Mesothelial cell of epicardium (in vitro differentiated cells): ENCODE measurements around the gene PDSS1. TPM values are rescaled to one million over a fixed set of nuclear protein-coding genes. Genes with fewer than 3 reads are reported as not detected.

Experiments used
- DNase-seq, 2 experiments: peaks; one replicate each; pipeline ENCODE4 v3.0.0; 2021; ENCODE audit warnings: low spot score in 2 of 2; ENCODE audit not compliant: unreplicated experiment in 2 of 2
- H3K27ac Mint-ChIP-seq: 2 replicates; pipeline ENCODE4 v1.8.0; 2021; ENCODE audit warnings: mixed read lengths
- H3K27me3 Mint-ChIP-seq: 2 replicates; pipeline ENCODE4 v1.8.0; 2021; ENCODE audit warnings: low read depth, mixed read lengths
- H3K36me3 Mint-ChIP-seq: 2 replicates; pipeline ENCODE4 v1.8.0; 2021; ENCODE audit warnings: mixed read lengths
- H3K4me1 Mint-ChIP-seq: 2 replicates; pipeline ENCODE4 v1.8.0; 2021; ENCODE audit warnings: mixed read lengths
- H3K4me3 Mint-ChIP-seq: 2 replicates; pipeline ENCODE4 v1.8.0; 2021; ENCODE audit warnings: mild to moderate bottlenecking, moderate library complexity, mixed read lengths
- H3K9me3 Mint-ChIP-seq: 2 replicates; pipeline ENCODE4 v1.8.0; 2021; ENCODE audit warnings: mixed read lengths
- total RNA-seq: library from RNA; stranded (reverse); gene quantifications from 3 replicates; pipeline ENCODE4 v1.2.1, GENCODE V29; 2021
- TF ChIP-seq, protein P1 (sequence below): fragments of 200-600 bp; sonication (generic); IDR thresholded peaks from one replicate; pipeline ENCODE4 v1.5.0; 2021; ENCODE audit warnings: antibody characterized with exemption; ENCODE audit not compliant: unreplicated experiment

PDSS1 gene
- total RNA-seq, 1 donor from 2014 or later = 8.7 TPM

- no peak for DNase-seq
- Mint-ChIP-seq H3K4me1 (no peaks in the 10 kb centered on the region), H3K4me3 (no peak overlapping the region), H3K27me3 (no peaks in the 10 kb centered on the region), H3K36me3 (peaks cover 31% of the 10 kb centered on the region), H3K27ac (no peak overlapping the region), H3K9me3 (no peaks in the 10 kb centered on the region)
- TF ChIP-seq, protein P1, sequence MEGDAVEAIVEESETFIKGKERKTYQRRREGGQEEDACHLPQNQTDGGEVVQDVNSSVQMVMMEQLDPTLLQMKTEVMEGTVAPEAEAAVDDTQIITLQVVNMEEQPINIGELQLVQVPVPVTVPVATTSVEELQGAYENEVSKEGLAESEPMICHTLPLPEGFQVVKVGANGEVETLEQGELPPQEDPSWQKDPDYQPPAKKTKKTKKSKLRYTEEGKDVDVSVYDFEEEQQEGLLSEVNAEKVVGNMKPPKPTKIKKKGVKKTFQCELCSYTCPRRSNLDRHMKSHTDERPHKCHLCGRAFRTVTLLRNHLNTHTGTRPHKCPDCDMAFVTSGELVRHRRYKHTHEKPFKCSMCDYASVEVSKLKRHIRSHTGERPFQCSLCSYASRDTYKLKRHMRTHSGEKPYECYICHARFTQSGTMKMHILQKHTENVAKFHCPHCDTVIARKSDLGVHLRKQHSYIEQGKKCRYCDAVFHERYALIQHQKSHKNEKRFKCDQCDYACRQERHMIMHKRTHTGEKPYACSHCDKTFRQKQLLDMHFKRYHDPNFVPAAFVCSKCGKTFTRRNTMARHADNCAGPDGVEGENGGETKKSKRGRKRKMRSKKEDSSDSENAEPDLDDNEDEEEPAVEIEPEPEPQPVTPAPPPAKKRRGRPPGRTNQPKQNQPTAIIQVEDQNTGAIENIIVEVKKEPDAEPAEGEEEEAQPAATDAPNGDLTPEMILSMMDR = no peak
These were observed 43.9 kb downstream of the PDSS1 start for GRCh38 chr10:26741368-26741767.

GRCh38 chr10:26743091-26743490 is 45.6 kb downstream of the PDSS1 start:
- no peak for DNase-seq
- Mint-ChIP-seq H3K4me3 (no peak overlapping the region), H3K9me3 (no peaks in the 10 kb centered on the region)

GRCh38 chr10:26743841-26744240 is 46.3 kb downstream of the PDSS1 start:
- H3K4me3 Mint-ChIP-seq = no peak overlapping the region
- DNase-seq = no peak

More at GRCh38 chr10:26743091-26743490, 45.6 kb downstream of the PDSS1 start:
- no peaks in the 10 kb centered on the region for H3K27me3 Mint-ChIP-seq
- no peak overlapping the region for H3K27ac Mint-ChIP-seq
- H3K4me1 Mint-ChIP-seq = no peaks in the 10 kb centered on the region
- TF ChIP-seq, protein P1 = no peak
- peaks cover 31% of the 10 kb centered on the region for H3K36me3 Mint-ChIP-seq

GRCh38 chr10:26746061-26746460 is 48.6 kb downstream of the PDSS1 start:
- no peaks in the 10 kb centered on the region for H3K4me1 Mint-ChIP-seq
- H3K9me3 Mint-ChIP-seq = no peaks in the 10 kb centered on the region
- H3K27me3 Mint-ChIP-seq = no peaks in the 10 kb centered on the region
- H3K27ac Mint-ChIP-seq = peak overlapping the region; percentile 17
- H3K4me3 Mint-ChIP-seq = no peak overlapping the region
- peaks cover 26% of the 10 kb centered on the region for H3K36me3 Mint-ChIP-seq
- TF ChIP-seq, protein P1 = no peak
- no peak for DNase-seq

More at GRCh38 chr10:26743841-26744240, 46.3 kb downstream of the PDSS1 start:
- Mint-ChIP-seq H3K27ac (no peak overlapping the region), H3K36me3 (peaks cover 31% of the 10 kb centered on the region), H3K9me3 (no peaks in the 10 kb centered on the region), H3K4me1 (no peaks in the 10 kb centered on the region), H3K27me3 (no peaks in the 10 kb centered on the region)
- TF ChIP-seq, protein P1 = no peak

DNA sequence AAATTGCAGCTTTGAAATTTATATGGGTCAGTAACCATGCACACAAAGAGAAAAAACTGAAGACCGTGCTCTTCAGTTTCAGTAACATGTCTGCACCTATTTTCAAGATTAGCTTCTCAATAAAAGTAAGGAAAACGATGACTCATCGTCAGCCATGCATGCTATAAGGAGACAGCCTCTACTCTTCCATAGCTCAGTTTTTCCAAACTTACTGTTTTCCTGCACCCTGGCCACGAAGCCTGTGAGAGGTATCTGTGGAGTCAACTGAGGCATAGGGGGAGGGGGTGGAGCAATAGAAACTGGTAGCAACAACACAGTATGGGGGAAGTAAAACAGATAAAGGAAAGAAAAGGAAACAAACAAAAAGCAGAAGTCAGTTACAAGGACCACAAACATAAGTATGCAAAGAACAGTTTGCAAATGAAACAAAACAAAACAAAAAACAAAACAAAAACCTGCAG is 58.0 kb downstream of the PDSS1 start:
- TF ChIP-seq, protein P1 = no peak
- H3K27me3 Mint-ChIP-seq = no peaks in the 10 kb centered on the region
- H3K27ac Mint-ChIP-seq = peak overlapping the region; percentile 31
- no peak overlapping the region for H3K4me3 Mint-ChIP-seq
- no peaks in the 10 kb centered on the region for H3K9me3 Mint-ChIP-seq
- H3K4me1 Mint-ChIP-seq = no peaks in the 10 kb centered on the region
- H3K36me3 Mint-ChIP-seq = peaks cover 5% of the 10 kb centered on the region
- no peak for DNase-seq

DNA sequence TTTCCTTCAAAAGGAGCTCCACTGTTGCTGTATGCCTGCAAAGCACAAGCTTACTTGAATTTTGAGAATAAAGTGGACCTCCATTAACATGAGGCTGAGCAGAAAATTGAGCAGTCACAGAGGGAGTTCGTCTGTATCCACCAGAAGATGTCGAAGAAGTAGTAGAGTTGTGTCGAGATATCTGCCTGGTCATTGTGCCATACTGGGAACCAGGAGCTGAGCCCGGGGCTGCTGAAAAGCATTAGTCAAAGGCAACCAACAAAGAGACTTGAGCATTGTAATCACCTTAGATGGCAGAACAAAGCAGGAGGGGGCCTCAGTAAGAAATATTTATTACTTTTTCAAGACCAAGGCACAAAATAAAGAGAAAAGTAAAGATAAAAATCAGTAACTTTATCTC is 61.5 kb downstream of the PDSS1 start:
- H3K9me3 Mint-ChIP-seq = no peaks in the 10 kb centered on the region
- no peaks in the 10 kb centered on the region for H3K27me3 Mint-ChIP-seq
- H3K27ac Mint-ChIP-seq = no peak overlapping the region
- H3K4me1 Mint-ChIP-seq = no peaks in the 10 kb centered on the region
- no peak for DNase-seq
- TF ChIP-seq, protein P1 = no peak
- H3K4me3 Mint-ChIP-seq = no peak overlapping the region
- H3K36me3 Mint-ChIP-seq = no peaks in the 10 kb centered on the region
